ENCODE results near the gene RAE1.

DNA sequence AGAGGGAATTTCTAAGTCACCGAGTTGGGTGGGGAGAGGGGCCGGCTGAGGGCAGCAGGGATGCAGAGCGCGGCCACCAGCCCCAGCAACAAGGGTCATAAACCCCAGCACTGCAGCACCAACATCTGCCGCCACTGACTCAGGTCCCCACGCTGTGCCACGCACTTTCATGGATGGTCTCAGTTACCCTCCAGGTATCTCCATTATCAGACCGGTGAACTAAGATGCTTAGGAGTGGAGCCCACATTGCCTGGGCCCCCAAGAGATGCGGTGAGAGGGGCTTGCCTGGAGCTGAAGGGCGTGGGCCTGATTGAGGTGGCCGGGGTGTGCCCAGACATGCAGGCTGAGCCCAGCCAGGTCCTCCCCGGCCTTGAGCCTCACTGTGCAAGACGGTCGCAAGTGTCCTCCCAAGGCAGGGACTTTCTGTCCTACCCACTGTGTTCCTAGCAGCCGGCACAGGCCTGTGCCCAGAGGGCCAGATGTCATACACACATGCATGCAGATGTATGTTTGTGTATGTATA, 59.4 kb downstream of the RAE1 start:
- TF ChIP-seq, protein P1, sequence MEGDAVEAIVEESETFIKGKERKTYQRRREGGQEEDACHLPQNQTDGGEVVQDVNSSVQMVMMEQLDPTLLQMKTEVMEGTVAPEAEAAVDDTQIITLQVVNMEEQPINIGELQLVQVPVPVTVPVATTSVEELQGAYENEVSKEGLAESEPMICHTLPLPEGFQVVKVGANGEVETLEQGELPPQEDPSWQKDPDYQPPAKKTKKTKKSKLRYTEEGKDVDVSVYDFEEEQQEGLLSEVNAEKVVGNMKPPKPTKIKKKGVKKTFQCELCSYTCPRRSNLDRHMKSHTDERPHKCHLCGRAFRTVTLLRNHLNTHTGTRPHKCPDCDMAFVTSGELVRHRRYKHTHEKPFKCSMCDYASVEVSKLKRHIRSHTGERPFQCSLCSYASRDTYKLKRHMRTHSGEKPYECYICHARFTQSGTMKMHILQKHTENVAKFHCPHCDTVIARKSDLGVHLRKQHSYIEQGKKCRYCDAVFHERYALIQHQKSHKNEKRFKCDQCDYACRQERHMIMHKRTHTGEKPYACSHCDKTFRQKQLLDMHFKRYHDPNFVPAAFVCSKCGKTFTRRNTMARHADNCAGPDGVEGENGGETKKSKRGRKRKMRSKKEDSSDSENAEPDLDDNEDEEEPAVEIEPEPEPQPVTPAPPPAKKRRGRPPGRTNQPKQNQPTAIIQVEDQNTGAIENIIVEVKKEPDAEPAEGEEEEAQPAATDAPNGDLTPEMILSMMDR (IDR thresholded peaks at IDR 0.05): no peak
- TF ChIP-seq POLR2A (IDR thresholded peaks at IDR 0.05): no peak
